ENCODE results near the gene TRMO. TPM values are rescaled to one million over a fixed set of nuclear protein-coding genes. Genes with fewer than 3 reads are reported as not detected.
A peak's percentile ranks its signal among the peaks of the same experiment; 100 is the strongest.

The TRMO gene
- total and polyA plus RNA-seq, 2 of the 8 experiments (the other 6 are each of a cell fraction or from before 2014, with no cell fraction given): 4.6 to 5.6 TPM

DNA sequence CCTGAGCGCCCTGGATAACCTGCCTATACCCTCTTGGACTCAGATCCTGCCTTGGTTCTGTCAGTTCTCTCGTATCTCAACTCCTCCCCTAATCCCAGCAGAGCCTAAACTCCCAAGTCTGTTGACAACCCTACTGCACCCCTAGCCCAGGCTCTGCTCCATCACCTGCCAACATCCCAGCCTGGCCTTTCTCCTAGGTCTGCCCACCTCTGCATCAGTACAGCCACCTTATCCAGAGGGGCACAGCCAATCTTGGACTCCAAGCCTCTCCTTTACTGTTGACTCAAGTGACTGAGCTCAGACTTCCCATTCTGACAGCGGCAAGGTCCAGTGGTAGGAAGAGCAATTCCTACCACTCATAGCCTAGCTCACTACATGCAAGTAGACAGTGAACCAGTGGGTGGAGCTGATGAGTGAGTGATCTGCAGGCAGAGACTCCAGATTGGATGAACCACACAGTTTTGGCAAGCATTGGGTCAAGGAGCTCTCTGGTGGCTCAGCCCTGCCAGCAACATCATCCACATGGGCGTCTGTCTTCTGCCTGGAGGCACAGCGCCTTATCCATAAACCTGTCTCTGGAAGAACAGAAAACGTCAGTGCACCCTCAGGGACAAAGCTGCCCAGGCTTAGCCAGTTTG is 26.5 kb downstream of the TRMO start:
- Histone ChIP-seq H3K9me3 (ENCODE audit: insufficient read depth in 2 of 2, low read depth in 1 of 2, low read length in 1 of 2) (no peaks in the 10 kb centered on the region), H3K56ac (replicated peaks; ENCODE audit: insufficient read length, low read depth, low read length) (no peak overlapping the region), H2BK5ac (ENCODE audit: low read depth, low read length) (no peak overlapping the region), H2AK5ac (ENCODE audit: low read depth, low read length) (no peak overlapping the region), H3K9ac (replicated peaks in 1 of 4; ENCODE audit: extremely low read depth in 1 of 4, low read depth in 3 of 4, low read length in 3 of 4) (no peak overlapping the region), H3K4me3 (ENCODE audit: extremely low read depth in 1 of 4, insufficient read depth in 2 of 4, low read depth in 3 of 4, low read length in 4 of 4) (no peak overlapping the region), H2BK20ac (ENCODE audit: low read length) (no peak overlapping the region), H2BK15ac (ENCODE audit: low read length) (no peak overlapping the region), H2BK12ac (ENCODE audit: low read depth, low read length) (no peak overlapping the region), H2AFZ (ENCODE audit: low read length) (no peak overlapping the region), H3K23me2 (ENCODE audit: low read depth, low read length) (no peaks in the 10 kb centered on the region), H3K79me1 (ENCODE audit: low read depth, low read length) (no peaks in the 10 kb centered on the region), H3K4ac (replicated peaks; ENCODE audit: insufficient read length, low read depth, low read length) (no peak overlapping the region), H3K4me2 (ENCODE audit: insufficient read depth in 1 of 2, low read depth in 2 of 2, low read length in 2 of 2) (no peak overlapping the region), H3K14ac (ENCODE audit: insufficient read length) (no peak overlapping the region), H3K4me1 (replicated peaks in 1 of 4; ENCODE audit: control insufficient read depth in 3 of 4, insufficient read depth in 4 of 4, low read length in 3 of 4) (no peaks in the 10 kb centered on the region; a peak in 1 of 7 replicates), H3K36me3 (ENCODE audit: control insufficient read depth in 2 of 4, insufficient read depth in 4 of 4, low read length in 3 of 4) (no peaks in the 10 kb centered on the region), H3K79me2 (ENCODE audit: control insufficient read depth in 1 of 2, insufficient read depth in 2 of 2, low read length in 2 of 2) (no peaks in the 10 kb centered on the region), H3K27me3 (replicated peaks in 1 of 4; ENCODE audit: control insufficient read depth in 3 of 4, extremely low read depth in 1 of 4, insufficient read depth in 3 of 4, low read length in 3 of 4) (peaks cover 0 to 3% (median under 1%) of the 10 kb centered on the region in 4 experiments; a peak in 2 of 7 replicates), H2BK120ac (replicated peaks; ENCODE audit: low read depth, low read length) (no peak overlapping the region), H3K23ac (ENCODE audit: insufficient read length) (no peak overlapping the region), H4K91ac (replicated peaks; ENCODE audit: insufficient read length, low read length) (no peak overlapping the region), H4K5ac (ENCODE audit: insufficient read length, low read depth, low read length) (no peak overlapping the region), H3K27ac (ENCODE audit: low read depth, low read length) (no peak overlapping the region), H4K8ac (ENCODE audit: extremely low read depth, insufficient read depth, low read length) (no peak overlapping the region), H4K20me1 (replicated peaks in 1 of 2; ENCODE audit: control insufficient read depth in 1 of 2, insufficient read depth in 2 of 2, low read length in 2 of 2) (no peaks in the 10 kb centered on the region), H3K18ac (ENCODE audit: extremely low read depth, low read length) (no peak overlapping the region)
- FAIRE-seq (peak; percentile 62), DNase-seq (ENCODE audit: low read depth in 1 of 2, low spot score in 2 of 2) (peak in 1 of 2 experiments; percentile 54)
- no peak for TF ChIP-seq CTBP2 (IDR thresholded peaks at IDR 0.05; ENCODE audit: borderline replicate concordance, insufficient read depth, insufficient read length, low read length)
- TF ChIP-seq, protein P1, sequence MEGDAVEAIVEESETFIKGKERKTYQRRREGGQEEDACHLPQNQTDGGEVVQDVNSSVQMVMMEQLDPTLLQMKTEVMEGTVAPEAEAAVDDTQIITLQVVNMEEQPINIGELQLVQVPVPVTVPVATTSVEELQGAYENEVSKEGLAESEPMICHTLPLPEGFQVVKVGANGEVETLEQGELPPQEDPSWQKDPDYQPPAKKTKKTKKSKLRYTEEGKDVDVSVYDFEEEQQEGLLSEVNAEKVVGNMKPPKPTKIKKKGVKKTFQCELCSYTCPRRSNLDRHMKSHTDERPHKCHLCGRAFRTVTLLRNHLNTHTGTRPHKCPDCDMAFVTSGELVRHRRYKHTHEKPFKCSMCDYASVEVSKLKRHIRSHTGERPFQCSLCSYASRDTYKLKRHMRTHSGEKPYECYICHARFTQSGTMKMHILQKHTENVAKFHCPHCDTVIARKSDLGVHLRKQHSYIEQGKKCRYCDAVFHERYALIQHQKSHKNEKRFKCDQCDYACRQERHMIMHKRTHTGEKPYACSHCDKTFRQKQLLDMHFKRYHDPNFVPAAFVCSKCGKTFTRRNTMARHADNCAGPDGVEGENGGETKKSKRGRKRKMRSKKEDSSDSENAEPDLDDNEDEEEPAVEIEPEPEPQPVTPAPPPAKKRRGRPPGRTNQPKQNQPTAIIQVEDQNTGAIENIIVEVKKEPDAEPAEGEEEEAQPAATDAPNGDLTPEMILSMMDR (IDR thresholded peaks at IDR 0.05; ENCODE audit: control extremely low read depth in 1 of 3, insufficient read depth in 1 of 3, low read depth in 1 of 3, low read length in 3 of 3): peak; percentile 33 to 74 (median 57)
- peak; percentile 46 to 58; a peak in 3 of 4 replicates for TF ChIP-seq RAD21 (IDR thresholded peaks at IDR 0.05 in 1 of 2, conservative IDR thresholded peaks at IDR 0.05 in 1 of 2; ENCODE audit: low read depth in 2 of 2, low read length in 2 of 2)
- TF ChIP-seq JUND (IDR thresholded peaks at IDR 0.05; ENCODE audit: low read length): no peak
- POLR2A ChIA-PET (ENCODE audit: partially characterized antibody): interaction anchor here (1.1 to 1.5 kb wide), 2 partner anchors 15 to 27 kb away, joined by 4 read pairs; partner anchors contain the start of gene TRMO
- WGBS, 2 experiments (ENCODE audit: extremely low coverage in 1 of 2, insufficient coverage in 1 of 2, insufficient read length in 1 of 2, insufficient replicate concordance in 2 of 2, low coverage in 1 of 2, low lambda C conversion rate in 2 of 2, missing lambda C conversion rate in 1 of 2): 57% methylated on average over 6 of the region's 6 CpGs; no CpG with 5 or more reads in 1 of the 2 experiments
- CTCF ChIA-PET (ENCODE audit: partially characterized antibody): interaction anchor here (0.6 to 2.1 kb wide), 19 partner anchors 9 to 320 kb away, joined by 3 to 8 read pairs (median 3); no protein-coding TSS in a partner anchor

Data from H1 (cell line).